Endothelial cell of umbilical vein (primary cell): ENCODE results near the gene SLC25A1. TPM values are rescaled to one million over a fixed set of nuclear protein-coding genes. Genes with fewer than 3 reads are reported as not detected.

Source experiments
- BruUV-seq: library from RNA; stranded (reverse); fragments of 400-500 nt; replicated peaks from 2 replicates; lab custom pipeline; 2021; lab: Mats Ljungman, UMichigan
- CTCF ChIA-PET: fragments of 300-600, 350-600 bp; sonication (Branson Sonifier 250); formaldehyde crosslinking; loops from one replicate; lab custom pipeline; 2021; ENCODE audit warnings: antibody characterized with exemption, inconsistent platforms; lab: Charles Lee
- POLR2A ChIA-PET: fragments of 300-600, 350-600 bp; sonication (Branson Sonifier 250); formaldehyde crosslinking; loops from one replicate; lab custom pipeline; 2021; ENCODE audit warnings: antibody characterized with exemption, inconsistent platforms; lab: Charles Lee
- DNase-seq: peaks from one replicate; pipeline ENCODE4 v3.0.0-alpha.2; 2011; ENCODE audit warnings: low read depth, low spot score
- FAIRE-seq: peaks from 2 replicates; lab custom pipeline; 2011; peaks lifted over from hg19 to GRCh38; lab: Jason Lieb, UNC
- H2AFZ ChIP-seq: 2 replicates; pipeline ENCODE4 v1.6.0; 2012; ENCODE audit warnings: low read depth, low read length, control low read depth, inconsistent platforms
- H3K27ac ChIP-seq: 2 replicates; pipeline ENCODE4 v1.5.1; 2011; ENCODE audit warnings: low read depth, mild to moderate bottlenecking, control low read depth, low read length, moderate library complexity; ENCODE audit not compliant: insufficient read depth
- H3K27me3 ChIP-seq, 2 experiments: 2 replicates each; pipeline versions ENCODE4 v1.6.0 to v1.6.1; 2011; ENCODE audit warnings: low read length in 2 of 2, mixed read lengths in 1 of 2; ENCODE audit not compliant: control insufficient read depth in 2 of 2, insufficient read depth in 2 of 2
- H3K36me3 ChIP-seq, 2 experiments: 2 replicates in 1 of 2; 3 replicates in 1 of 2; pipeline ENCODE4 v1.5.1; 2011; ENCODE audit warnings: low read length in 2 of 2, mild to moderate bottlenecking in 1 of 2, moderate library complexity in 1 of 2; ENCODE audit not compliant: control insufficient read depth in 2 of 2, insufficient read depth in 2 of 2; ENCODE audit errors: extremely low read depth in 1 of 2
- H3K4me1 ChIP-seq: 3 replicates; pipeline ENCODE4 v1.5.1; 2011; ENCODE audit warnings: mild to moderate bottlenecking, low read length; ENCODE audit not compliant: control insufficient read depth, insufficient read depth; ENCODE audit errors: extremely low read depth
- H3K4me2 ChIP-seq: 2 replicates; pipeline ENCODE4 v1.6.1; 2011; ENCODE audit warnings: low read length, control low read depth, mixed read lengths; ENCODE audit not compliant: insufficient read depth
- H3K4me3 ChIP-seq, 3 experiments: fragments of 200-600 bp in 1 of 3; sonication (generic), shearing (Covaris generic) in 1 of 3; replicated peaks in 1 of 3; 2 replicates each; pipeline ENCODE4 v1.5.1; 2011 to 2016; ENCODE audit warnings: control low read depth in 3 of 3, low read length in 3 of 3, mild to moderate bottlenecking in 2 of 3, inconsistent platforms in 1 of 3, low read depth in 1 of 3, moderate library complexity in 1 of 3; ENCODE audit not compliant: insufficient read depth in 1 of 3
- H3K79me2 ChIP-seq: 2 replicates; pipeline ENCODE4 v1.6.0; 2012; ENCODE audit warnings: low read length, inconsistent platforms; ENCODE audit not compliant: control insufficient read depth, insufficient read depth
- H3K9ac ChIP-seq: replicated peaks from 2 replicates; pipeline ENCODE3; 2011; ENCODE audit warnings: low read length, control low read depth; ENCODE audit not compliant: insufficient read depth; ENCODE audit errors: extremely low read depth
- H3K9me1 ChIP-seq: replicated peaks from 3 replicates; pipeline ENCODE4 v1.6.0; 2011; ENCODE audit warnings: mild to moderate bottlenecking, low read length; ENCODE audit not compliant: control insufficient read depth, insufficient read depth; ENCODE audit errors: extremely low read depth
- H3K9me3 ChIP-seq: replicated peaks from 2 replicates; pipeline ENCODE4 v1.5.1; 2012; ENCODE audit warnings: low read length, inconsistent platforms; ENCODE audit not compliant: control insufficient read depth, insufficient read depth
- H4K20me1 ChIP-seq: replicated peaks from 2 replicates; pipeline ENCODE3; 2011; ENCODE audit warnings: mild to moderate bottlenecking, low read length; ENCODE audit not compliant: control insufficient read depth, insufficient read depth; ENCODE audit errors: extremely low read depth
- CTCF ChIP-seq, 2 donors: IDR thresholded peaks; 1 replicate in 1 of 2; 2 replicates in 1 of 2; pipeline ENCODE4 v1.5.1; 2011; ENCODE audit warnings: low read length in 2 of 2, mild to moderate bottlenecking in 2 of 2, moderate library complexity in 2 of 2, control low read depth in 1 of 2, inconsistent platforms in 1 of 2, low read depth in 1 of 2; ENCODE audit not compliant: insufficient read depth in 1 of 2; ENCODE audit errors: extremely low read depth in 1 of 2
- EZH2 ChIP-seq: IDR thresholded peaks from 2 replicates; pipeline ENCODE4 v1.6.1; 2012; ENCODE audit warnings: borderline replicate concordance, low read depth, mild to moderate bottlenecking, moderate library complexity, low read length, inconsistent platforms; ENCODE audit not compliant: severe bottlenecking
- FOS ChIP-seq: IDR thresholded peaks from 2 replicates; pipeline ENCODE4 v1.6.1; 2011; ENCODE audit warnings: mild to moderate bottlenecking, low read length, moderate library complexity, borderline replicate concordance; ENCODE audit not compliant: insufficient read depth
- GATA2 ChIP-seq: IDR thresholded peaks from 2 replicates; pipeline ENCODE4 v1.7.0; 2011; ENCODE audit warnings: low read depth, mild to moderate bottlenecking, moderate library complexity, mixed read lengths, low read length; ENCODE audit not compliant: insufficient read length, insufficient read depth
- JUN ChIP-seq: IDR thresholded peaks from 2 replicates; pipeline ENCODE4 v1.6.1; 2011; ENCODE audit warnings: borderline replicate concordance, low read depth; ENCODE audit not compliant: insufficient read length, insufficient read depth
- MAX ChIP-seq: IDR thresholded peaks from 2 replicates; pipeline ENCODE4 v1.6.1; 2011; ENCODE audit not compliant: insufficient read depth, insufficient read length
- MYC ChIP-seq: IDR thresholded peaks from one replicate; pipeline ENCODE4 v1.6.1; 2011; ENCODE audit warnings: mild to moderate bottlenecking, low read depth, low read length
- POLR2A ChIP-seq: IDR thresholded peaks from 2 replicates; pipeline ENCODE4 v1.6.1; 2012; ENCODE audit warnings: low read depth, mild to moderate bottlenecking, control low read depth, low read length
- POLR2AphosphoS5 ChIP-seq: IDR thresholded peaks from 2 replicates; pipeline ENCODE4 v1.6.1; 2012; ENCODE audit warnings: low read depth, mild to moderate bottlenecking, control low read depth, low read length, moderate library complexity; ENCODE audit not compliant: insufficient read depth
- dilution Hi-C: fragments of 300-500 bp; cut with MboI; formaldehyde crosslinking; loops from one replicate; pipeline ENCODE4 v1.15.0; 2019; ENCODE audit warnings: low sequenced_read_pairs; ENCODE audit not compliant: extremely low pct_ligation_motif_present
- intact Hi-C: fragments of 100-400 bp; cut with micrococcal nuclease; formaldehyde crosslinking; loops from one replicate; pipeline ENCODE4 v1.10.0; 2022
- polyA plus RNA-seq, 4 experiments: library from polyadenylated mRNA; depleted of rRNA in 3 of 4; stranded (reverse) in 3 of 4; unstranded in 1 of 4; fragments of >200 nt; gene quantifications; 2 replicates each; pipeline versions ENCODE4 v1.2.1 to v1.2.3, GENCODE V29; 2011 to 2012; ENCODE audit warnings: missing spikeins in 1 of 4
- total RNA-seq: library from RNA; stranded (reverse); gene quantifications from 2 replicates; pipeline ENCODE4 v1.2.3, GENCODE V29; 2021

The SLC25A1 gene
- total and polyA plus RNA-seq, 2 donors (not counting 3 experiments of a cell fraction or from before 2014, with no cell fraction given), result 80.0 to 94.5 TPM

GRCh38 chr22:19220867-19221266 lies 42.3 kb upstream of the SLC25A1 start:
- Histone ChIP-seq H3K27me3 (no peaks in the 10 kb centered on the region), H3K27ac (no peak overlapping the region), H3K36me3 (no peaks in the 10 kb centered on the region), H4K20me1 (no peaks in the 10 kb centered on the region), H2AFZ (no peak overlapping the region), H3K79me2 (no peaks in the 10 kb centered on the region), H3K4me3 (no peak overlapping the region), H3K4me1 (no peaks in the 10 kb centered on the region), H3K4me2 (no peak overlapping the region), H3K9ac (no peak overlapping the region), H3K9me1 (no peaks in the 10 kb centered on the region), H3K9me3 (no peaks in the 10 kb centered on the region)
- ChIA-PET CTCF (interaction anchor here (0.9 kb wide), 1 partner anchor 15 kb away, joined by 3 read pairs; no protein-coding TSS in a partner anchor), POLR2A (no interaction called here)
- dilution Hi-C loops (no loop called here), intact Hi-C loops (no loop called here)
- no peak for TF ChIP-seq MYC
- TF ChIP-seq FOS, result no peak
- TF ChIP-seq JUN, result no peak
- TF ChIP-seq GATA2, result no peak
- no peak for TF ChIP-seq EZH2
- BruUV-seq, result no TSS peak
- DNase-seq (no peak), FAIRE-seq (no peak)

GRCh38 chr22:19218541-19219233 lies 40.2 kb upstream of the SLC25A1 start:
- no peak overlapping the region for H3K9ac ChIP-seq
- H3K27ac ChIP-seq, result no peak overlapping the region
- H3K9me3 ChIP-seq, result no peaks in the 10 kb centered on the region
- no peak overlapping the region for H3K4me2 ChIP-seq
- TF ChIP-seq POLR2AphosphoS5, result no peak
- no peak for TF ChIP-seq GATA2
- TF ChIP-seq FOS, result no peak
- TF ChIP-seq CTCF (IDR thresholded peaks at IDR 0.05; ENCODE audit: extremely low read depth in 1 of 2, insufficient read depth in 1 of 2, low read depth in 1 of 2, low read length in 2 of 2), result no peak
- TF ChIP-seq MYC, result no peak
- TF ChIP-seq JUN, result no peak
- no peak for TF ChIP-seq EZH2
- TF ChIP-seq MAX, result no peak
- TF ChIP-seq POLR2A, result no peak
- ChIA-PET CTCF (interaction anchor here (1.2 kb wide), 1 partner anchor 15 kb away, joined by 3 read pairs; no protein-coding TSS in a partner anchor), POLR2A (no interaction called here)
- FAIRE-seq (no peak), DNase-seq (no peak)
- H3K36me3 ChIP-seq, result no peaks in the 10 kb centered on the region
- H3K4me3 ChIP-seq, result no peak overlapping the region
- H3K9me1 ChIP-seq, result no peaks in the 10 kb centered on the region
- intact Hi-C loops, result no loop called here
- BruUV-seq, result no TSS peak
- H3K79me2 ChIP-seq, result no peaks in the 10 kb centered on the region
- no peaks in the 10 kb centered on the region for H3K4me1 ChIP-seq
- no peaks in the 10 kb centered on the region for H3K27me3 ChIP-seq
- dilution Hi-C loops, result no loop called here
- no peaks in the 10 kb centered on the region for H4K20me1 ChIP-seq
- no peak overlapping the region for H2AFZ ChIP-seq
